Gastroesophageal sphincter (tissue), 4 donors: Measurements from ENCODE around the gene INCENP. TPM values are rescaled to one million over a fixed set of nuclear protein-coding genes. Genes with fewer than 3 reads are reported as not detected.

Experiments used
- ATAC-seq: fragments of 150-250 bp; one replicate; pipeline ENCODE4 v1.9.1; 2016; ENCODE audit warnings: mild to moderate bottlenecking, moderate library complexity
- H3K27ac ChIP-seq, 4 donors: fragments of 200-600 bp; sonication (generic) in 3 of 4; 1 replicate in 3 of 4; 2 replicates in 1 of 4; pipeline ENCODE4 v1.5.1; 2016 to 2019
- H3K27me3 ChIP-seq: fragments of 200-600 bp; sonication (generic); one replicate; pipeline ENCODE4 v1.5.1; 2019
- H3K36me3 ChIP-seq, 2 donors: fragments of 200-600 bp; sonication (generic); one replicate each; pipeline ENCODE4 v1.5.1; 2019; ENCODE audit warnings: control low read depth in 1 of 2
- H3K4me1 ChIP-seq, 3 donors: fragments of 200-600 bp; sonication (generic); 1 replicate in 2 of 3; 2 replicates in 1 of 3; pipeline ENCODE4 v1.5.1; 2016 to 2019; ENCODE audit warnings: control low read depth in 2 of 3
- H3K4me3 ChIP-seq, 2 donors: fragments of 200-600 bp; sonication (generic); one replicate each; pipeline ENCODE4 v1.5.1; 2019; ENCODE audit warnings: mild to moderate bottlenecking in 1 of 2, moderate library complexity in 1 of 2
- H3K9me3 ChIP-seq, 3 donors: fragments of 200-600 bp; sonication (generic); one replicate each; pipeline ENCODE4 v1.5.1; 2017 to 2019; ENCODE audit warnings: control low read depth in 2 of 3
- EP300 ChIP-seq: sonication (generic); formaldehyde crosslinking; IDR thresholded peaks from one replicate; pipeline ENCODE4 v1.6.1; 2017; ENCODE audit warnings: antibody characterized with exemption, mild to moderate bottlenecking
- POLR2A ChIP-seq, 2 donors: fragments of 450-650 bp; IDR thresholded peaks; one replicate each; pipeline ENCODE4 v1.6.1; 2017; ENCODE audit warnings: antibody characterized with exemption in 2 of 2, mild to moderate bottlenecking in 2 of 2, moderate library complexity in 1 of 2
- POLR2AphosphoS5 ChIP-seq: sonication (generic); formaldehyde crosslinking; IDR thresholded peaks from one replicate; pipeline ENCODE4 v1.6.1; 2017; ENCODE audit warnings: antibody characterized with exemption
- WGBS, 2 donors: methylation state at CpG; one replicate each; pipeline ENCODE4 v1.1.5; 2018; ENCODE audit warnings: low coverage in 1 of 2; 5-methylcytosine and 5-hydroxymethylcytosine counted together
- total RNA-seq, 4 donors: library from RNA; depleted of rRNA; stranded (reverse); fragments of >200 nt; gene quantifications; one replicate each; pipeline ENCODE4 v1.1.0, GENCODE V29; 2016
- TF ChIP-seq, protein P1 (sequence below), 4 experiments: fragments of 200-600 bp in 2 of 4; fragments of 450-650 bp in 2 of 4; sonication (generic) in 1 of 4; IDR thresholded peaks; one replicate each; pipeline ENCODE4 v1.5.1; 2017 to 2019; ENCODE audit warnings: antibody characterized with exemption in 4 of 4, mild to moderate bottlenecking in 2 of 4, moderate library complexity in 2 of 4

The INCENP gene
- total RNA-seq, 4 donors from 2014 or later: 10.5 to 28.3 (median 16.8) TPM

DNA sequence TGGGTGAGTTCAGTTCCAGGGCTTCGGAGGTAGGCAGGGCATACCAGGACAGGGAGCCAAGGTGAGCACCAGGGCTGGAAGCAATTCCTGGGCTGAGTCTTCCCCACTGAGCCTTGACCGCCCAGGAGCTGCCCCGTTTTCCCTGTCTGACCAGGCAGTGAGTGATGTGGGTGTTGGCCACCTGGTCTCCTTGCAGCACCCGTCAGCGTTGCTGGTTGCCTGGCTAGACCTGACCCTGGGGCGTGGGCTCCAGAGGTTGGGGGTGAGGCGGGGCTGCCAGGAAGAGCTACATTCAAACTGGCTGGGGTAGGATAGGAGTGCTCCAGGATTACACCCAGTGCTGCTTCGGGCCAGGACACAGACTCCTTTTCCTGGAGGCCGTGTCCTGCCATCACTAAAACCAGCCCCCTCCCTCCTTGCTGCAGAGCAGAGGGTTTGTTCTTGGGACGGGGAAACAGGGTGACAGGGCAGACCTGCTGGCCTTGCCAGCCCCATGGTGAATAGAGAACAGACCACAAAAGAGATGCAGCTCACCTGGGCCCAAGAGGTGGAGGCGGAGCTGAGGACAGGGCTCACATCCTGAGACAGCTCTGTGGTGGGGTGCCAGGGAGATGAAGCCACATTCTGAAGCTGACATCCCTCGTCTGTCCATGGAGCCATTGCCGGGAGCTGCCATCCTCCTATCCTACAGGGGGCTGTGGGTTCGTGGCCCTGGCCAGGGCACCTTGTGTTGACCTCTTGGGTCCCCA lies 14.2 kb downstream of the INCENP start:
- H3K27me3 ChIP-seq: no peaks in the 10 kb centered on the region
- TF ChIP-seq POLR2AphosphoS5 (no peak), POLR2A (IDR thresholded peaks at IDR 0.05) (no peak), EP300 (no peak)
- TF ChIP-seq, protein P1, sequence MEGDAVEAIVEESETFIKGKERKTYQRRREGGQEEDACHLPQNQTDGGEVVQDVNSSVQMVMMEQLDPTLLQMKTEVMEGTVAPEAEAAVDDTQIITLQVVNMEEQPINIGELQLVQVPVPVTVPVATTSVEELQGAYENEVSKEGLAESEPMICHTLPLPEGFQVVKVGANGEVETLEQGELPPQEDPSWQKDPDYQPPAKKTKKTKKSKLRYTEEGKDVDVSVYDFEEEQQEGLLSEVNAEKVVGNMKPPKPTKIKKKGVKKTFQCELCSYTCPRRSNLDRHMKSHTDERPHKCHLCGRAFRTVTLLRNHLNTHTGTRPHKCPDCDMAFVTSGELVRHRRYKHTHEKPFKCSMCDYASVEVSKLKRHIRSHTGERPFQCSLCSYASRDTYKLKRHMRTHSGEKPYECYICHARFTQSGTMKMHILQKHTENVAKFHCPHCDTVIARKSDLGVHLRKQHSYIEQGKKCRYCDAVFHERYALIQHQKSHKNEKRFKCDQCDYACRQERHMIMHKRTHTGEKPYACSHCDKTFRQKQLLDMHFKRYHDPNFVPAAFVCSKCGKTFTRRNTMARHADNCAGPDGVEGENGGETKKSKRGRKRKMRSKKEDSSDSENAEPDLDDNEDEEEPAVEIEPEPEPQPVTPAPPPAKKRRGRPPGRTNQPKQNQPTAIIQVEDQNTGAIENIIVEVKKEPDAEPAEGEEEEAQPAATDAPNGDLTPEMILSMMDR (IDR thresholded peaks at IDR 0.05): no peak
- no CpG with 5 or more reads among the region's 14 CpGs for WGBS, 2 donors
- H3K36me3 ChIP-seq: peaks cover 0 to 81% of the 10 kb centered on the region in 2 donors
- ATAC-seq: no peak
- no peaks in the 10 kb centered on the region for H3K9me3 ChIP-seq
- H3K4me3 ChIP-seq: no peak overlapping the region
- H3K4me1 ChIP-seq: no peaks in the 10 kb centered on the region
- no peak overlapping the region for H3K27ac ChIP-seq

DNA sequence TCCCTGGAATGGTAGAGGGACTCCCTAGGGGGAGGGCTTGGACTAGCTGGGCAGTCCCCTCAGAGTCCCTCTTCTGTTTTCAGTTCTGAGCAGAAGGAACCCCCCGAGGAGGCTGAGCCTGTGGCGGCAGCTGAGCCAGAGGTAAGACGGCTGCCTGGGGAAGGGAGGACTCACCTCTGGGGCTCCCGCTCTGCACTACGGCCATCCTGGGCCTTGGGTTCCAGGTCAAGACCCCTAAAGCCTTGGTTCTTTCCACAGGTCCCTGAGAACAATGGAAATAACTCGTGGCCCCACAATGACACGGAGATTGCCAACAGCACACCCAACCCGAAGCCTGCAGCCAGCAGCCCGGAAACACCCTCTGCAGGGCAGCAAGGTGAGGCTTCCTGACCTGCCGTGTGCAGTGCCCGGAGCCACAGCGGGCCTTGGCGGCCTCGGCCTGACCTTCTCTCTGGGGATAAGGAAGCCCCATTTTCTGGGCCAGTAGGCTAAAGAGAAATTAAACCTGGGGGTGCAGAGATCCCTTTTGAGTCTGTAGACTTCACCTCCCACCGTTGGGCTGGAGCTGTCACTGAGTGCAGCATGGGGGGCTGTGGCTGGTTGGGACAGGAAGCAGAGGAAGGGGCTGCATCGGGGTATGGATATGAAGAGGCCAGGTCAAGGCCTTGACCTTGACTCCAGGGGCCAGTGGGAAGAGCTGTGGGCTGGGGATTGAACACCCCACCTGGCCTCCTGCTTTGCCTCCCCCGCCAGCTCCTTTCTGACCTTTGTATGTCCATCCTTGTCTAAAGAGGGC lies 15.0 kb downstream of the INCENP start:
- 100% methylated on average over 1 of the region's 17 CpGs; no CpG with 5 or more reads in 1 of the 2 donors for WGBS, 2 donors
- TF ChIP-seq, protein P1 (IDR thresholded peaks at IDR 0.05): no peak
- TF ChIP-seq POLR2AphosphoS5 (no peak), POLR2A (IDR thresholded peaks at IDR 0.05) (no peak), EP300 (no peak)
- Histone ChIP-seq H3K9me3 (no peaks in the 10 kb centered on the region), H3K27me3 (no peaks in the 10 kb centered on the region), H3K4me1 (no peaks in the 10 kb centered on the region), H3K4me3 (no peak overlapping the region), H3K36me3 (peaks cover 0 to 81% of the 10 kb centered on the region in 2 donors), H3K27ac (no peak overlapping the region)
- ATAC-seq: no peak

GRCh38 chr11:62139526-62140303 lies 15.9 kb downstream of the INCENP start:
- no peak overlapping the region for H3K4me3 ChIP-seq
- TF ChIP-seq POLR2AphosphoS5 (no peak), EP300 (no peak), POLR2A (IDR thresholded peaks at IDR 0.05) (no peak)
- TF ChIP-seq, protein P1 (IDR thresholded peaks at IDR 0.05): no peak
- H3K9me3 ChIP-seq: no peaks in the 10 kb centered on the region
- H3K27ac ChIP-seq: no peak overlapping the region
- H3K36me3 ChIP-seq: peaks cover 0 to 84% of the 10 kb centered on the region in 2 donors
- no peaks in the 10 kb centered on the region for H3K27me3 ChIP-seq
- no peaks in the 10 kb centered on the region for H3K4me1 ChIP-seq
- ATAC-seq: no peak
- no CpG with 5 or more reads among the region's 24 CpGs for WGBS, 2 donors

GRCh38 chr11:62140304-62141110 lies 16.7 kb downstream of the INCENP start:
- no peak overlapping the region for H3K4me3 ChIP-seq
- no peak for ATAC-seq
- TF ChIP-seq POLR2AphosphoS5: no peak
- TF ChIP-seq, protein P1 (IDR thresholded peaks at IDR 0.05): no peak
- TF ChIP-seq EP300: no peak
- TF ChIP-seq POLR2A (IDR thresholded peaks at IDR 0.05): no peak
- no peak overlapping the region for H3K27ac ChIP-seq
- H3K9me3 ChIP-seq: no peaks in the 10 kb centered on the region
- WGBS, 2 donors: 100% methylated on average over 5 of the region's 24 CpGs; no CpG with 5 or more reads in 1 of the 2 donors
- H3K36me3 ChIP-seq: peaks cover 0 to 84% of the 10 kb centered on the region in 2 donors
- no peaks in the 10 kb centered on the region for H3K4me1 ChIP-seq
- no peaks in the 10 kb centered on the region for H3K27me3 ChIP-seq
